ENCODE data around the gene SLC6A8.

DNA sequence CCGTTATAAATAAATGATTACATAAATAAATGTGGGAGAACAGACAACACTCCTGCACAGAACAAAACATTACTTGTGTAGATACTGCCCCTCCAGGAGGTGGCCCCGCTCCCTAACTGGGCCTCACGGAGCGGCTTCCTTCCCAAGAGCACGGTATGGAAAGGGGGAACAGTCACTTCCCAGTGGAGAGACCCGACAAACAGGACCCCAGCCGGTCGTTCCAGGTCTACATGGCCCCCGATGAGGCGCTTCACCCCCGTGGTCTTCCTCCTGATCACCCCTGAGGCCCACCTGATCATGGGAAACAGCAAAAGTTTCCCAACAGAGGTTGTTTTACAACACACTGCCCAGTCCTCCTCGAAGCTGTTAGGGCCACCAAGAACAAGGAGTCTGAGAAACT, 6.6 kb upstream of the SLC6A8 start:
- TF ChIP-seq, protein P1, sequence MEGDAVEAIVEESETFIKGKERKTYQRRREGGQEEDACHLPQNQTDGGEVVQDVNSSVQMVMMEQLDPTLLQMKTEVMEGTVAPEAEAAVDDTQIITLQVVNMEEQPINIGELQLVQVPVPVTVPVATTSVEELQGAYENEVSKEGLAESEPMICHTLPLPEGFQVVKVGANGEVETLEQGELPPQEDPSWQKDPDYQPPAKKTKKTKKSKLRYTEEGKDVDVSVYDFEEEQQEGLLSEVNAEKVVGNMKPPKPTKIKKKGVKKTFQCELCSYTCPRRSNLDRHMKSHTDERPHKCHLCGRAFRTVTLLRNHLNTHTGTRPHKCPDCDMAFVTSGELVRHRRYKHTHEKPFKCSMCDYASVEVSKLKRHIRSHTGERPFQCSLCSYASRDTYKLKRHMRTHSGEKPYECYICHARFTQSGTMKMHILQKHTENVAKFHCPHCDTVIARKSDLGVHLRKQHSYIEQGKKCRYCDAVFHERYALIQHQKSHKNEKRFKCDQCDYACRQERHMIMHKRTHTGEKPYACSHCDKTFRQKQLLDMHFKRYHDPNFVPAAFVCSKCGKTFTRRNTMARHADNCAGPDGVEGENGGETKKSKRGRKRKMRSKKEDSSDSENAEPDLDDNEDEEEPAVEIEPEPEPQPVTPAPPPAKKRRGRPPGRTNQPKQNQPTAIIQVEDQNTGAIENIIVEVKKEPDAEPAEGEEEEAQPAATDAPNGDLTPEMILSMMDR (IDR thresholded peaks at IDR 0.05), result no peak
- TF ChIP-seq POLR2A (IDR thresholded peaks at IDR 0.05) (no peak), EP300 (IDR thresholded peaks at IDR 0.05) (no peak)
